ENCODE measurements around the gene C1QTNF9.
"Not testable (repeated sequence)": the region's sequence is repeated elsewhere in the genome, so short reads cannot be mapped to it uniquely, and the experiment has no call there.

C1QTNF9 gene

DNA sequence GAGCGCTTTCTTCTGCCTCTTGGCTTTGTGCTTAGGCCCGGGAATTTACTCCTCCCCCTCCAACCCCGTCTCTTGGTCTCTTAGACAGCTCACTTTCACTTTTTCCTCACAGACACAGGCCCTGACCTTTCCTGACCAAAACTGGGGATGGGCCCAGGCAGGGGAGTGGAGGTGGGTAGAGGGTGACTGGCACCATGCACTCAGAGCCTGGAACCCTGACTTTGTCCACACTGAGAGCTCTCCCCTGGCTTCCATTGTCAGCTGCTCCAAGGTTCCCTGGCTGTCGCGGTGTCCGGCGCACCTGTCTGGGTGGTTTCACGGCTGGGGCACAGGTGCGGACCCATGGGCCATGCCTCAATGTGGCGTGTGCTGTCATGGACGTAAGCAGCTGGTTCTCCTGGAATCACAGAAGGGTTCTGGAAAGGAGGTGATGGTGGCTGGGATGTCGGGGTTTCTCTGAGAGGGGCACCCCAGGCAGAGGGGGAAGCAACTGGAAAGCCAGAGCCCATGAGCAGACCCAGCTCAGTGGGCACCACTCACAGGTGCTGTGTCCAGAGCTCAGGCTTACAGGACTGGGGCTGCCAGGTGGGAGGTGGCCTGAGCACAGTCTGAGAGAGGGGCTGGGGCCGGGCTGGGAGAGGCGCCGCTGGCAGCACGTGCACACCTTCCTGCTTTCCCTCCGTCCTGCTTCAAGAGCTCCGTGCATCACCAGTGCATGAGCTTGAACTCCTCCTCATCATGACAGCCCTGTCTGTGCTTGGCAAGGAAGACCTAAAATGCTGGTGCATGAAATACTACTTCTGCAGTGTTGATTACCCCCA, 28.0 kb upstream of the C1QTNF9 start:
- in situ Hi-C loops (cut with MboI; ENCODE audit: low sequenced_read_pairs): no loop called here

DNA sequence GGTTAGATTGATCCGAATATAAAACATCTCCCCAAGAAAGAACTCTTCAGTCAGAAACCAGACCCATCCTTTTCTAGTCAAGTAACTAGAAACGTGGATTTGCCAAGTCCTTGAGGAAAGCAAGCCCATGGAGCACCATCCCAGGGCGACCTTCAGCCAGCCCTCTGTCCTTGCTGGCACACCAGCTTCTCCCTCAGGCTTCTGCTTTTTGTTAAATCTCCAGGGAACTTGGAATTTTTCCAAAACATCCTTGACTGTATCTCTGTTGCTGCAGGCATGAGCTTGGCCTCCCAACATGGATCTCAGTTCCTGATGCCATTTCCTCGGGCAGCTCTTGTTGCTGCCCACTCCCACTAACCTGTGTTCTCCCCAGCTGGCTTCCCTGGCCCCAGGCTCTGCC, 27.1 kb upstream of the C1QTNF9 start:
- in situ Hi-C loops (cut with MboI; ENCODE audit: low sequenced_read_pairs): no loop called here

GRCh38 chr13:24284889-24285565, 24.4 kb upstream of the C1QTNF9 start:
- in situ Hi-C loops (cut with MboI; ENCODE audit: low sequenced_read_pairs): no loop called here

DNA sequence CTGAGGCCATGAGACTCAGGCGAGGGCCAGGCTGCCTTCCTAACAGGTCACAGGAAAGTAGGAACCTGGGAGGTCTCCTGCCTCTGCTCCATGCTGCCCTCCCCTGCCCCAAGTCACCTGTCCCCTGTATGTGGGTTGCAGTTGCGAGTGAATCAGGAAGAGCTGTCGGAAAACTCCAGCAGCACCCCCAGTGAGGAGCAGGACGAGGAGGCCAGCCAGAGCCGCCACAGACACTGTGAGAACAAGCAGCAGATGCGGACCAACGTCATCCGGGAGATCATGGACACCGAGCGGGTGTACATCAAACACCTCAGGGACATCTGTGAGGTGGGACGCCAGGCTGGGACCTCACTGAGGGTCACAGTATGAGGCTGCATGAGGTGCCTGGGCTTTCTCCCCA, 22.8 kb upstream of the C1QTNF9 start:
- in situ Hi-C loops (cut with MboI; ENCODE audit: low sequenced_read_pairs): no loop called here

DNA sequence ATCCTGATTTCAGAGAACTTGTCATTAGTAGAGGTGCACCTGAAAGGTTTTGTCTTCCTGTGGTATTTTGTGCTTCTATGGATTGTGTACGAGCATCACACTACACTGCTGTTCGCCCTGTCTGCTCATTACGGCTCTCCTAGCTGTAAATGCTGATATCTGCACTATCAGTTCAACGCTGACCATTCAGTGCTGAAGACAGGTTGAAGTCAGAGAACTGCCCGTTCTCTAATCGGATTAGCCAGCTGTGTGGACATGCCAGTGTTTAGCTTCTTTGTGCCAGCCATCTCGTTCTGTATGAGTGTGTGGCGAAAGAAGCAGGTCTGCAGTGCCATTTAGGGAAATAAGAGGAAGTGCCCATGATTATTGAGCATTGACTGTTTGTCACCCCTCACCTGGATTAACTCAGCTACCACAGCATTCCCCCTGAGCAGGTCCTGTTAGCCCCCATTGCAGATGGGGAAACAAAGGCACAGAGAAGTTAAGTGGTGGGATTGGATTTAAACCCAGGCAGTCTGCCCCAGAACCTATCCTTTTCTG, 21.6 kb upstream of the C1QTNF9 start:
- in situ Hi-C loops (cut with MboI; ENCODE audit: low sequenced_read_pairs): no loop called here

- in situ Hi-C loops (cut with MboI; ENCODE audit: low sequenced_read_pairs): no loop called here
These were observed 20.5 kb upstream of the C1QTNF9 start for GRCh38 chr13:24288870-24289269.

DNA sequence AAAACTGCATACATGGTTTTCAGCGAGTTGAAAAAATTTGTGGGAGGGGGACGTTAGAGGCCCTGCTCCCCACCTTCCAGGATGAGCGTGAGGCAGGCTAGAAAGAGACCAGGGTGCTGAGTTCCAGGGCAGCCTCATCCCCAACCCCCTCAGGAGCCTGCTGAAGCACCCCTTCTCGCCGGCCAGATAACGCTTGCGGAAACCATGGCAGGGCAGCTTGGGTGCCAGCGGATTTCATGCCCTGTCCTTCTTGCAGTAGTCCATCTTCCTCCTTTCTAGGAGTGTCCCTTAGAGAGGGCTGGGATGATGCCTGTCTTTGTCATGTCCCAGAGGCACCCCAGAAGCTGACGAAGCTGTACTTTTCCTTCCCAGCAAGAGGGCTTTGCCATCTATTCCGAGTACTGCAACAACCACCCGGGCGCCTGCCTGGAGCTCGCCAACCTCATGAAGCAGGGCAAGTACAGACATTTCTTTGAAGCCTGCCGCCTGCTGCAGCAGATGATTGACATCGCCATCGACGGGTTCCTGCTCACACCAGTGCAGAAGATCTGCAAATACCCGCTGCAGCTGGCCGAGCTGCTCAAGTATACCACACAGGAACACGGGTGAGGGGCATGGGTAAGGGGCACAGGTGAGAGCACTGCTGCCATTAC, 19.0 kb upstream of the C1QTNF9 start:
- in situ Hi-C loops (cut with MboI; ENCODE audit: low sequenced_read_pairs): no loop called here

DNA sequence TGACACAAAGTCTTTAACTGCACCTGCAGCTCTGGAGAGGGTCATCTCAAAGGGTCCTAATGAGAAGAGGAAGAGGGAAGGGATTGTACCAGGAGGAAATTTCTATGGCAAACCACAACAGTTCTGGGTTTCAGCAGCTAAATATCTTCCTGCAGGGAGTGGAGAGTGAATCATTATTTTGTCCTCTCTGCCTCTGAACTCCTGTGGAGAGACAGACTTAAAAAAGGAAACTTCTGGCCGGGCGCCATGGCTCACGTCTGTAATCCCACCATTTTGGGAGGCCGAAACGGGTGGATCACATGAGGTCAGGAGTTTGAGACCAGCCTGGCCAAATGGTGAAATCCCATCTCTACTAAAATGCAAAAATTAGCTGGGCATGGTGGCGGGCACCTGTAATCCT, 16.9 kb upstream of the C1QTNF9 start:
- in situ Hi-C loops (cut with MboI; ENCODE audit: low sequenced_read_pairs): no loop called here

DNA sequence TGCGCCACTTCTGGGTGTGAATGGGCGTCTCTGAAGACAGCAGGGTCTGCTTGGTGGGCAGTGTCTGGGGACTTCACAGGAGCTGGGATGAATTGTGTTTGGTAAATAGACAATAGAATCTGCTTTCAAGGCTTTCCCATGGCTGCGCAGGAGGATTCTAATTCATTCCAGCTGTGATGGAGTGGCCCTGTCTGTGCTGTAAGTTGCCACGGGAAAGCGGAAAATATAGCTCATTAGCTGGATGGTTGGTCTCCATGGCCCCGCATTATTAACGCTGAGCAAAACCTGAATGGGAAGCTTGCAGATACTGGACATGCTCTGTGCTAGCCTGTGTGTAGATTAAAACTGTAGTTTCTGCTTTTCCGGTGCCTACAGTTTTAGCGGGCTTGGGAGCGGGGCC, 15.6 kb upstream of the C1QTNF9 start:
- in situ Hi-C loops (cut with MboI; ENCODE audit: low sequenced_read_pairs): no loop called here

GRCh38 chr13:24299488-24300114, 9.8 kb upstream of the C1QTNF9 start:
- in situ Hi-C loops (cut with MboI; ENCODE audit: low sequenced_read_pairs): no loop called here

DNA sequence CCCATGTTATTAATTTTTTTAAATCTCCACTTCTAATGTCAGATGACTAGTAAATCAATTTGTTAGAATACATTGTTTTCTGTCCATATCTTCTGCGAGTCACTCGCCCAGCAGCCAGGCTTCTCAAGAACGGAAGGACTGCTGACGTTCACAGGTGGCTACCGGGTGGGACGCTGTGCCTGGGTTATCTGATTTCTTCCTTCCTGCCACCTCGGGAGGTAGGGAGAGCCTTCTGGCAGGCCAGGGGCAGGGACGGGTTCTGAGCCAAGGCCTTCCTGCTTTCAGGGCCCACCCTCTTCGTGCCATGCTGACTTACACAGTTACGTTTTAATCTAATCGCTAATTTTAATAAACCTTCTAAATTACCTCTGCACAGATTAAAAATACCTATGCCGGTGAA, 7.9 kb upstream of the C1QTNF9 start:
- in situ Hi-C loops (cut with MboI; ENCODE audit: low sequenced_read_pairs): no loop called here

- in situ Hi-C loops (cut with MboI; ENCODE audit: low sequenced_read_pairs): no loop called here
These were observed 7.5 kb upstream of the C1QTNF9 start for GRCh38 chr13:24301911-24302310.

DNA sequence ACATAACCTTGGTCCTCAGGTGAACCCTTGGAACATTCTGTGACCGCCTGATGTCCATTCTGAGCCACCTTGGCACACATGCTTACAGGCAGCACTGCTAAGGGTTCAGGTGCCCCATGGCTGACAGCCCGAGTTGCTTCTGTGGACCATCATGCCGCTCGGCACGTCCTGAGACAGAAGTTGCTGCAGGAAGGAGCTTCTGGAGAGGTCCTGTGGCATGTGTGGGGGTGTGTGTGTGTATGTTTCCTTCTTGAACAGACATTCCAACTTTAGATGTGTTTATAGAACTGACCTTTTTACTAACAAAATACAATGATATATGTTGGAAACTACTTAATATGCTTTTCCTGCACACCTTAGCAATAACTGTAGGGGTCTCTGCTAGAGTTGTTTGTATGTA, 4.8 kb upstream of the C1QTNF9 start:
- in situ Hi-C loops (cut with MboI; ENCODE audit: low sequenced_read_pairs): no loop called here

- in situ Hi-C loops (cut with MboI; ENCODE audit: low sequenced_read_pairs): no loop called here
These were observed 2.7 kb upstream of the C1QTNF9 start for GRCh38 chr13:24306632-24307031.

GRCh38 chr13:24307211-24308067, 1.9 kb upstream of the C1QTNF9 start:
- in situ Hi-C loops (cut with MboI; ENCODE audit: low sequenced_read_pairs): no loop called here

DNA sequence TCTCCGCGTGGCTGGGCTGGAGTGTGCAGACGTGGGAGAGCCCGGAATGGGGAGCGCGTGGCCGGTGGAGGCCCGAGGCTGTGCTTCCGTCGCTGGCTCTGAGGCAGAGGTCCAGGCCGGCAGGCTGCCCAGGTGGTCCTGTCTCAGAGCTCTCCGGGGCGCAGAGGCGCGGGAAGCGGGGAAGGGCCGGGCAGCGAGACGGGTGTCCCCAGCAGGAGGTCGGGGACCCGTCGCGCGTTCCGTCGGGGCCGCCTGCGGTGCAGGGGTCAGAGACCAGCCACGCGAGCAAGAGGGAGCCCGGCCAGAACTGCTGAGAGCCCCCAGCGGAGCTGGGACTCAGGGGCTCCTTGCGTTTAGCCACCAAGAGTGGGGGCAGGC, 1.3 kb upstream of the C1QTNF9 start:
- in situ Hi-C loops (cut with MboI; ENCODE audit: low sequenced_read_pairs): no loop called here

GRCh38 chr13:24308488-24309020, 826 bp upstream of the C1QTNF9 start:
- in situ Hi-C loops (cut with MboI; ENCODE audit: low sequenced_read_pairs): no loop called here

- in situ Hi-C loops (cut with MboI; ENCODE audit: low sequenced_read_pairs): no loop called here
These were observed 4.1 kb downstream of the C1QTNF9 start for GRCh38 chr13:24313439-24313838.

DNA sequence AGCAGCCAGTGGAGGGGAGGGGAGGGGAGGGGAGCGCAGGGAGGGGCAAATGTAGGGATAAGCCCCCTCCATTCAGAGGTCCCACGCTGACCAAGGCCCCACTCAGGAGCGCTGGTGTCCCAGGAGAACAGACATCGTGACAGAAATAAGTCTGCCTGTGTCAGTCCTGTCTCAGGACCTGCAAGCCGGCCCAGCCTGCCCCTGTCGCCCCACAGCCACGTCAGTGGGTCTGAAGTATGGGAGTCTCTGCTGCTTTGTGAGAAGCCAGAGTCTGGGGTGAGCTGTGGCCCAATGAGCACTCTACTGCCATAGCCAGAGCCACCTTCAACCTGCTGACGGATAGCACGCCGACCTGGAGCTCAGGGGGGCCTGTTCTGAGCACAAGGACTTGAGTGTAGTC, 8.5 kb downstream of the C1QTNF9 start:
- in situ Hi-C loops (cut with MboI; ENCODE audit: low sequenced_read_pairs): not testable (repeated sequence)

GRCh38 chr13:24318878-24319277, 9.5 kb downstream of the C1QTNF9 start:
- in situ Hi-C loops (cut with MboI; ENCODE audit: low sequenced_read_pairs): not testable (repeated sequence)

All from HL-60/S4 (cell line).